ENCODE measurements around the gene NR6A1. TPM values are rescaled to one million over a fixed set of nuclear protein-coding genes. Genes with fewer than 3 reads are reported as not detected.

The NR6A1 gene
- total RNA-seq, 1 experiment from 2014 or later, result 99.3 TPM

GRCh38 chr9:124724415-124725067 is 46.6 kb downstream of the NR6A1 start:
- H3K4me2 ChIP-seq (ENCODE audit: insufficient read depth, insufficient read length, low read length), result no peak overlapping the region
- no peak overlapping the region for H2AK5ac ChIP-seq (ENCODE audit: insufficient read length, low read length)
- H3K23ac ChIP-seq (ENCODE audit: insufficient read length, low read depth, low read length), result no peak overlapping the region
- no peak overlapping the region for H2BK5ac ChIP-seq (ENCODE audit: insufficient read length, low read length)
- WGBS (ENCODE audit: extremely low coverage, insufficient read length, low lambda C conversion rate), result no CpG with 5 or more reads among the region's 3 CpGs
- H3T11ph ChIP-seq (ENCODE audit: low read length), result no peak overlapping the region
- no peak overlapping the region for H2BK120ac ChIP-seq (ENCODE audit: low read depth, low read length, poor library complexity, severe bottlenecking)
- H3K9ac ChIP-seq (ENCODE audit: extremely low read depth, insufficient read length, low read length), result no peak overlapping the region
- Mint-ChIP-seq H3K4me3 (no peak overlapping the region), H3K4me1 (peaks cover 22 to 26% of the 10 kb centered on the region in 2 experiments), H3K27ac (no peak overlapping the region), H3K9me3 (no peaks in the 10 kb centered on the region), H3K27me3 (ENCODE audit: low read depth) (no peaks in the 10 kb centered on the region), H3K36me3 (ENCODE audit: insufficient read depth in 1 of 3, low read depth in 3 of 3) (no peaks in the 10 kb centered on the region; a peak in 3 of 7 replicates)
- H3K79me2 ChIP-seq (ENCODE audit: insufficient read depth, low read length), result no peaks in the 10 kb centered on the region
- no peak overlapping the region for H2BK12ac ChIP-seq (ENCODE audit: insufficient read length, low read depth, low read length)
- H3K27me3 ChIP-seq (ENCODE audit: insufficient read depth, low read length), result no peaks in the 10 kb centered on the region
- TF ChIP-seq CTCF (conservative IDR thresholded peaks at IDR 0.05), result no peak
- H3K14ac ChIP-seq (ENCODE audit: insufficient read depth, low read length), result no peak overlapping the region
- no peaks in the 10 kb centered on the region for H4K20me1 ChIP-seq (ENCODE audit: control insufficient read depth, insufficient read depth, insufficient read length)
- H3K56ac ChIP-seq (ENCODE audit: insufficient read length, low read depth, low read length), result no peak overlapping the region
- H3K18ac ChIP-seq (ENCODE audit: insufficient read length, low read depth, low read length), result no peak overlapping the region
- H3K23me2 ChIP-seq (ENCODE audit: insufficient read length, low read depth, low read length, poor library complexity, severe bottlenecking), result no peaks in the 10 kb centered on the region
- peaks cover 7% of the 10 kb centered on the region for H3K4me1 ChIP-seq (ENCODE audit: insufficient read depth, low read length)
- H2BK20ac ChIP-seq (ENCODE audit: low read depth, low read length, poor library complexity, severe bottlenecking), result no peak overlapping the region
- H2AFZ ChIP-seq (ENCODE audit: low read length), result no peak overlapping the region
- no peak overlapping the region for H3K4ac ChIP-seq (ENCODE audit: low read depth, low read length)
- H3K27ac ChIP-seq (ENCODE audit: insufficient read length, low read depth, low read length), result no peak overlapping the region
- peaks cover 5% of the 10 kb centered on the region for H3K79me1 ChIP-seq (ENCODE audit: insufficient read depth, low read depth, low read length, poor library complexity, severe bottlenecking)
- no peak for DNase-seq
- H4K5ac ChIP-seq (ENCODE audit: insufficient read length, low read depth, low read length), result no peak overlapping the region
- H2BK15ac ChIP-seq (ENCODE audit: low read depth, low read length), result no peak overlapping the region
- H4K8ac ChIP-seq (replicated peaks; ENCODE audit: insufficient read length, low read depth, low read length), result no peak overlapping the region
- H3K9me3 ChIP-seq (ENCODE audit: control insufficient read depth, low read depth, low read length), result no peaks in the 10 kb centered on the region
- H4K91ac ChIP-seq (ENCODE audit: insufficient read length, low read depth, low read length), result no peak overlapping the region

Measured in H9 (cell line).